Ascending aorta (tissue), 2 donors: Measurements from ENCODE around the gene HOPX. TPM values are rescaled to one million over a fixed set of nuclear protein-coding genes. Genes with fewer than 3 reads are reported as not detected.
"Not testable (repeated sequence)": the region's sequence is repeated elsewhere in the genome, so short reads cannot be mapped to it uniquely, and the experiment has no call there.

Source experiments
- DNase-seq, 2 donors: peaks; one replicate each; pipeline ENCODE4 v3.0.0-alpha.2; 2019; ENCODE audit warnings: low spot score in 2 of 2
- H3K27ac ChIP-seq, 2 donors: fragments of 200-600 bp; sonication (generic); one replicate each; pipeline ENCODE4 v1.5.1; 2016 to 2017; ENCODE audit warnings: mild to moderate bottlenecking in 1 of 2
- H3K27me3 ChIP-seq: fragments of 200-600 bp; sonication (generic); one replicate; pipeline ENCODE4 v1.5.1; 2017
- H3K36me3 ChIP-seq, 2 donors: fragments of 200-600 bp; sonication (generic); one replicate each; pipeline ENCODE4 v1.5.1; 2016
- H3K4me1 ChIP-seq, 2 donors: fragments of 200-600 bp; sonication (generic); one replicate each; pipeline ENCODE4 v1.5.1; 2016 to 2017; ENCODE audit warnings: mild to moderate bottlenecking in 1 of 2
- H3K4me3 ChIP-seq, 2 donors: fragments of 200-600 bp; sonication (generic); one replicate each; pipeline ENCODE4 v1.5.1; 2016 to 2017; ENCODE audit warnings: mild to moderate bottlenecking in 1 of 2
- H3K9me3 ChIP-seq, 2 donors: fragments of 200-600 bp; sonication (generic); one replicate each; pipeline ENCODE4 v1.5.1; 2016
- intact Hi-C: fragments of 100-400 bp; cut with DNase I; formaldehyde crosslinking; loops from one replicate; pipeline ENCODE4 v1.15.1; 2023
- total RNA-seq: library from RNA; depleted of rRNA; stranded (reverse); fragments of >200 nt; gene quantifications from one replicate; pipeline ENCODE4 v1.1.0, GENCODE V29; 2016
- TF ChIP-seq, protein P1 (sequence below), 3 experiments: fragments of 200-600 bp in 2 of 3; fragments of 450-650 bp in 1 of 3; sonication (generic) in 2 of 3; IDR thresholded peaks; one replicate each; pipeline ENCODE4 v1.5.1; 2016 to 2019; ENCODE audit warnings: antibody characterized with exemption in 3 of 3, mild to moderate bottlenecking in 1 of 3, moderate library complexity in 1 of 3

Gene HOPX
- total RNA-seq, 1 donor from 2014 or later = 54.2 TPM

DNA sequence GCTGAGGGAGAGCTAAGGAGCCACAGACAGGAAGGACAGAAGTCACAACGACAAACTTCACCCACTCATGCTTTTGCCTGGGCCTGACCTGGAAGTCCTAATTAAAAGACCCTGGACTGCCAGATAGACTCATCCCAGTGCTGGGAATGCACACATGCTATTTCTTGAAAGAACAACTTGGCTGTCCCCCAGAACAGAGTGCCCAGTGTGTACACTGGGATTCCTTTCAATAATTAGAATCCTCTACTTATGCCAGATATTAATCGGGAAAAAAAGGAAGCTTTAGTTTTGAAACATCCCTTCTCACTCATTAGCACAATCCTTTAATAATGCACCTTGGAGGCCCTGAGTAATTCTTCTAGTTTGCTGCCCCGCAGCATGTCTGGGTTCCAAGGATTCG lies 3.4 kb downstream of the HOPX start:
- H3K9me3 ChIP-seq = no peaks in the 10 kb centered on the region
- TF ChIP-seq, protein P1, sequence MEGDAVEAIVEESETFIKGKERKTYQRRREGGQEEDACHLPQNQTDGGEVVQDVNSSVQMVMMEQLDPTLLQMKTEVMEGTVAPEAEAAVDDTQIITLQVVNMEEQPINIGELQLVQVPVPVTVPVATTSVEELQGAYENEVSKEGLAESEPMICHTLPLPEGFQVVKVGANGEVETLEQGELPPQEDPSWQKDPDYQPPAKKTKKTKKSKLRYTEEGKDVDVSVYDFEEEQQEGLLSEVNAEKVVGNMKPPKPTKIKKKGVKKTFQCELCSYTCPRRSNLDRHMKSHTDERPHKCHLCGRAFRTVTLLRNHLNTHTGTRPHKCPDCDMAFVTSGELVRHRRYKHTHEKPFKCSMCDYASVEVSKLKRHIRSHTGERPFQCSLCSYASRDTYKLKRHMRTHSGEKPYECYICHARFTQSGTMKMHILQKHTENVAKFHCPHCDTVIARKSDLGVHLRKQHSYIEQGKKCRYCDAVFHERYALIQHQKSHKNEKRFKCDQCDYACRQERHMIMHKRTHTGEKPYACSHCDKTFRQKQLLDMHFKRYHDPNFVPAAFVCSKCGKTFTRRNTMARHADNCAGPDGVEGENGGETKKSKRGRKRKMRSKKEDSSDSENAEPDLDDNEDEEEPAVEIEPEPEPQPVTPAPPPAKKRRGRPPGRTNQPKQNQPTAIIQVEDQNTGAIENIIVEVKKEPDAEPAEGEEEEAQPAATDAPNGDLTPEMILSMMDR (IDR thresholded peaks at IDR 0.05) = no peak
- no peak overlapping the region for H3K4me3 ChIP-seq
- DNase-seq = no peak
- intact Hi-C loops = no loop called here
- H3K4me1 ChIP-seq = no peaks in the 10 kb centered on the region
- H3K27ac ChIP-seq = no peak overlapping the region
- no peaks in the 10 kb centered on the region for H3K27me3 ChIP-seq
- no peaks in the 10 kb centered on the region for H3K36me3 ChIP-seq

DNA sequence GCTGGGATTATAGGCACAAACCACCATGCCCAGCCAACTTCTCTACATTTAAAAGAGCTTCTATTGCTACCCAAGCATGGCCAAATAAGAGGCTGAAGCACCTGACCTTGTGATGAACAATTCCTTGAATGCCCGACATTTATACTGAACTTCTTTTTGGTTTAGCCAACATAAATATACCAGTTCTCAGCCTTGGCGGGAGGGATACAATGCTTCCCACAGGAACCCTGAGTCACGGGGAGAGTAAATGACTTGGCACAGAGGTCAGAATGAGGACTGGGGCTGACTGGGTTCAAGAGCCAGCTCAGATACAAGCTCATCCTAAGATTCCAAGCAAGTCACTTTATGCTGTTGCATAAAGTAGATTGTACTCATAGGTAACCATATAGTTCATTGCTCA lies 6.1 kb downstream of the HOPX start:
- Histone ChIP-seq H3K27ac (no peak overlapping the region), H3K9me3 (no peaks in the 10 kb centered on the region), H3K36me3 (no peaks in the 10 kb centered on the region), H3K27me3 (no peaks in the 10 kb centered on the region), H3K4me1 (no peaks in the 10 kb centered on the region), H3K4me3 (no peak overlapping the region)
- no peak for DNase-seq
- intact Hi-C loops = no loop called here
- TF ChIP-seq, protein P1 (IDR thresholded peaks at IDR 0.05) = no peak

DNA sequence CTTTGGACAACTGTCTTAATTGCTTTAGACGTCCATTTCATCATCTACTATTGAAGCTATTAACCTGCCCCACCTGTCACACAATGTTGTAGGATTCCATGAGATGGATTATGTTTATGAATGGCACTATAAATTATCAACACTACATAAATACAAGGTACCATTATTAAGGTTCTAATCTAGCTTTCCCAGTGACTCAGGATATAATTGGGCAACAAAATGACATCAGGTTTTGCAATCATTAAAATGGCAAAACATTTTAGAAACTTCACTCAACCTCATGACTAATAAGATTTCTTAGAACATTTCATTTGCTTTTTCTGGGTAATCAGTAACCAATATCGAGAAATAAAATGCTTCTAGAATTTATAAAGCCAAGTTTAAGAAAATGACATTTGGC lies 9.2 kb downstream of the HOPX start:
- peaks cover 0 to 10% of the 10 kb centered on the region in 2 donors for H3K9me3 ChIP-seq
- intact Hi-C loops = no loop called here
- no peaks in the 10 kb centered on the region for H3K4me1 ChIP-seq
- no peak for DNase-seq
- no peaks in the 10 kb centered on the region for H3K27me3 ChIP-seq
- TF ChIP-seq, protein P1 (IDR thresholded peaks at IDR 0.05) = no peak
- no peaks in the 10 kb centered on the region for H3K36me3 ChIP-seq
- H3K4me3 ChIP-seq = no peak overlapping the region
- no peak overlapping the region for H3K27ac ChIP-seq

DNA sequence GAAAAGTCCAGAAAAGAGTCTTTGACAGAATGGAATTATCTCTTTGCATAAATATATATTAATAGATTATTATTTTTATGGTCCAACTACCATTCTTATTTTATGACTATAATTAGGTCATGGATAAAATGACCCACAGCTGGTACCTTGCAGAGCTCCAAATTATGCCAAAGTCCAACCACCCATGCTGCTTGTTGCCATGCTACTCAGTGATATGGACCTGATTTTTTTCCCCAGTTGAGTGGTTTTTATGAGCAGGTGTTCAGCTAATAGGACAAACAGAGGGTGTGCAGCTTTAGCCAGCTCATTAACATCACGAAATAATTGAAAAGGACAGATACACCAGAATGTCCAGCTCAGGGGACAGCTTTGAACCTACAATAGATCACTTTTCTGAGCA lies 9.7 kb downstream of the HOPX start:
- Histone ChIP-seq H3K27ac (no peak overlapping the region), H3K4me3 (no peak overlapping the region), H3K4me1 (no peaks in the 10 kb centered on the region), H3K9me3 (peaks cover 0 to 10% of the 10 kb centered on the region in 2 donors), H3K36me3 (no peaks in the 10 kb centered on the region), H3K27me3 (no peaks in the 10 kb centered on the region)
- intact Hi-C loops = no loop called here
- no peak for DNase-seq
- TF ChIP-seq, protein P1 (IDR thresholded peaks at IDR 0.05) = no peak

DNA sequence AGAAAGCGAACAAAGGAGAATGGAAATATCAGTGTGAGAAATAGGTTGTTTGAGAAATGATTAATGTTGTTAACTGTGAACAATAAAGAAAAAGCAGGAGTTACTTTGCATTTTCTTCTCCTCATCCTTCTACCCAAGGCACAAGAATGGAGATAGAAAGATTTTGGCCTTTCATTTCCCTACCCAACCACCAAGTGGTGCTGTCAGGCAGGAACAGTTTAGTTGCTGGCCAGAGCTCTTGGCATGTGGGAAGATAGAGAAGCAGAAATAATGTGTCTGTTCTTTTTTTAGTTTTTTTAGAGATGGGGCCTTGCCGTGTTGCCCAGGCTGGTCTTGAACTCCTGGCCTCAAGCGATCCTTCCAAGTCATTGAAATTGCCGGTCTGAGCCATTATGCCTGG lies 12.8 kb downstream of the HOPX start:
- Histone ChIP-seq H3K27ac (no peak overlapping the region), H3K27me3 (no peaks in the 10 kb centered on the region), H3K4me3 (no peak overlapping the region), H3K4me1 (no peaks in the 10 kb centered on the region), H3K36me3 (no peaks in the 10 kb centered on the region), H3K9me3 (peaks cover 0 to 10% of the 10 kb centered on the region in 2 donors)
- DNase-seq = no peak
- intact Hi-C loops = loop anchor here (2.0 kb wide), 1 partner anchor 133 kb away; no protein-coding TSS in a partner anchor
- TF ChIP-seq, protein P1 (IDR thresholded peaks at IDR 0.05) = no peak

DNA sequence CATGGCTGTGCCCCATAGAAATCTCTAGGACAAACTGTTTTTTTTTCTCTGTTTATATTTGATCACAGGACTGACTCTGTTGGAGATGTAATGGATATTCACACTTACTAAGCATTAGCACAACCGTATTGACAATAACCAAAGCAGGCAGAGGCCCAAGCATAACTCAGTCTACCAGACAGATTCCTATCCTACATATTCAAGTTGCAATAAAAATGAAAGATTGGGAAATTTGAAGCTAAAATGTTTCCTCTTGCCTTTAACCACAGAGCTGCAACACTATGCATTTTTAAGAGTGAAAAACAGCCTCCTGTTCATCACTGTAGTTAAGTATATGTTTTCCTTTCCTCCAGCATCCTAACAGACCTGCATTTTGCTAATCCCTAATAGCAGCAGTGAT lies 13.7 kb downstream of the HOPX start:
- H3K27me3 ChIP-seq, H3K9me3 ChIP-seq, intact Hi-C loops, H3K36me3 ChIP-seq, H3K4me3 ChIP-seq, DNase-seq, H3K27ac ChIP-seq, H3K4me1 ChIP-seq: not testable (repeated sequence)
